ENCODE data around the gene C5orf52.
"Not testable (repeated sequence)": the region's sequence is repeated elsewhere in the genome, so short reads cannot be mapped to it uniquely, and the experiment has no call there.

Gene C5orf52

GRCh38 chr5:157679801-157680200, 8.5 kb downstream of the C5orf52 start:
- no peak for DNase-seq

GRCh38 chr5:157680239-157680638, 8.9 kb downstream of the C5orf52 start:
- DNase-seq: no peak

GRCh38 chr5:157681048-157681447, 9.7 kb downstream of the C5orf52 start:
- no peak for DNase-seq

- DNase-seq: no peak
These were observed 10.9 kb downstream of the C5orf52 start for GRCh38 chr5:157682257-157682656.

GRCh38 chr5:157686276-157687197, 15.2 kb downstream of the C5orf52 start:
- DNase-seq: not testable (repeated sequence)

GRCh38 chr5:157687198-157687554, 15.8 kb downstream of the C5orf52 start:
- DNase-seq: no peak

GRCh38 chr5:157689942-157690689, 18.8 kb downstream of the C5orf52 start:
- no peak for DNase-seq

- DNase-seq: no peak
These were observed 19.5 kb downstream of the C5orf52 start for GRCh38 chr5:157690690-157691433.

GRCh38 chr5:157693816-157694215, 22.5 kb downstream of the C5orf52 start:
- DNase-seq: not testable (repeated sequence)

- DNase-seq: not testable (repeated sequence)
These were observed 24.8 kb downstream of the C5orf52 start for GRCh38 chr5:157696154-157696553.

GRCh38 chr5:157698674-157699073, 27.3 kb downstream of the C5orf52 start:
- DNase-seq: not testable (repeated sequence)

- no peak for DNase-seq
These were observed 32.4 kb downstream of the C5orf52 start for GRCh38 chr5:157703736-157704135.

GRCh38 chr5:157708866-157709265, 37.5 kb downstream of the C5orf52 start:
- no peak for DNase-seq

- no peak for DNase-seq
These were observed 38.0 kb downstream of the C5orf52 start for GRCh38 chr5:157709346-157709745.

GRCh38 chr5:157710431-157710830, 39.1 kb downstream of the C5orf52 start:
- DNase-seq: no peak

GRCh38 chr5:157710882-157711281, 39.5 kb downstream of the C5orf52 start:
- DNase-seq: no peak

GRCh38 chr5:157713830-157714595, 42.7 kb downstream of the C5orf52 start:
- no peak for DNase-seq

- DNase-seq: no peak
These were observed 43.2 kb downstream of the C5orf52 start for GRCh38 chr5:157714596-157714864.

- peak; percentile 83 for DNase-seq
These were observed 47.2 kb downstream of the C5orf52 start for GRCh38 chr5:157718519-157718918.

GRCh38 chr5:157719245-157719644, 47.9 kb downstream of the C5orf52 start:
- DNase-seq: no peak

GRCh38 chr5:157721159-157721558, 49.8 kb downstream of the C5orf52 start:
- no peak for DNase-seq

- DNase-seq: not testable (repeated sequence)
These were observed 51.6 kb downstream of the C5orf52 start for GRCh38 chr5:157722895-157723294.

GRCh38 chr5:157726607-157727006, 55.3 kb downstream of the C5orf52 start:
- not testable (repeated sequence) for DNase-seq
